ENCODE results near the gene CASR.

CASR gene

GRCh38 chr3:122178711-122179110, 4.8 kb upstream of the CASR start:
- Histone ChIP-seq H3K27ac (ENCODE audit: extremely low read depth, low read depth, low read length) (no peak overlapping the region), H3K36me3 (ENCODE audit: control insufficient read depth in 2 of 2, insufficient read depth in 1 of 2, low read length in 2 of 2) (no peaks in the 10 kb centered on the region), H3K4me3 (ENCODE audit: low read depth, low read length) (no peak overlapping the region), H3K9me3 (ENCODE audit: control insufficient read depth, insufficient read depth, low read depth, low read length) (no peaks in the 10 kb centered on the region), H3K4me1 (ENCODE audit: control insufficient read depth, insufficient read depth, low read length) (no peaks in the 10 kb centered on the region)
- TF ChIP-seq KLF16 (tag by site-specific recombination; IDR thresholded peaks at IDR 0.05) (no peak), MZF1 (tag by site-specific recombination; IDR thresholded peaks at IDR 0.05; ENCODE audit: borderline replicate concordance) (no peak), ZNF623 (tag by site-specific recombination; IDR thresholded peaks at IDR 0.05) (no peak), ZNF174 (tag by site-specific recombination; IDR thresholded peaks at IDR 0.05) (no peak), ZNF785 (tag by site-specific recombination; IDR thresholded peaks at IDR 0.05) (no peak), ZNF580 (tag by site-specific recombination; IDR thresholded peaks at IDR 0.05) (no peak), PATZ1 (tag by site-specific recombination; IDR thresholded peaks at IDR 0.05) (no peak), ZNF214 (tag by site-specific recombination; IDR thresholded peaks at IDR 0.05; ENCODE audit: borderline replicate concordance) (no peak), ATF2 (tag by site-specific recombination; IDR thresholded peaks at IDR 0.05; ENCODE audit: low read depth) (no peak), ZNF654 (tag by site-specific recombination; IDR thresholded peaks at IDR 0.05; ENCODE audit: low read depth) (no peak), AEBP2 (tag by site-specific recombination; IDR thresholded peaks at IDR 0.05; ENCODE audit: borderline replicate concordance) (no peak), ZBTB10 (tag by site-specific recombination; IDR thresholded peaks at IDR 0.05) (no peak), ZNF19 (tag by site-specific recombination; IDR thresholded peaks at IDR 0.05; ENCODE audit: low read depth) (no peak), ZBTB1 (tag by site-specific recombination; IDR thresholded peaks at IDR 0.05) (no peak)
- ChIA-PET POLR2A (no interaction called here), CTCF (interaction anchor here (0.5 kb wide), 1 partner anchor 496 kb away, joined by 3 read pairs; no protein-coding TSS in a partner anchor)

GRCh38 chr3:122183893-122184590, 574 bp downstream of the CASR start:
- ChIA-PET CTCF (no interaction called here), POLR2A (no interaction called here)
- Histone ChIP-seq H3K27ac (ENCODE audit: extremely low read depth, low read depth, low read length) (no peak overlapping the region), H3K9me3 (ENCODE audit: control insufficient read depth, insufficient read depth, low read depth, low read length) (no peaks in the 10 kb centered on the region), H3K4me3 (ENCODE audit: low read depth, low read length) (no peak overlapping the region; the same call in 1 of the 2 replicates), H3K36me3 (ENCODE audit: control insufficient read depth in 2 of 2, insufficient read depth in 1 of 2, low read length in 2 of 2) (no peaks in the 10 kb centered on the region), H3K4me1 (ENCODE audit: control insufficient read depth, insufficient read depth, low read length) (peaks cover 2% of the 10 kb centered on the region; the same call in 1 of the 2 replicates)
- TF ChIP-seq ZNF449 (tag by site-specific recombination; IDR thresholded peaks at IDR 0.05) (no peak), ZBTB44 (tag by site-specific recombination; IDR thresholded peaks at IDR 0.05) (no peak), ZNF23 (tag by site-specific recombination; IDR thresholded peaks at IDR 0.05; ENCODE audit: borderline replicate concordance) (no peak), ZBTB17 (tag by site-specific recombination; IDR thresholded peaks at IDR 0.05) (no peak), ZNF433 (tag by site-specific recombination; IDR thresholded peaks at IDR 0.05; ENCODE audit: low read depth) (no peak), ELK4 (IDR thresholded peaks at IDR 0.05; ENCODE audit: borderline replicate concordance, low read depth, low read length) (no peak), SALL2 (tag by site-specific recombination; IDR thresholded peaks at IDR 0.05; ENCODE audit: borderline replicate concordance) (no peak)
